NB4 (cell line): Measurements from ENCODE around the gene ENPP3.

Source experiments
- CTCF ChIP-seq: IDR thresholded peaks from one replicate; pipeline ENCODE4 v1.5.1; 2012; ENCODE audit warnings: low read depth, low read length
- MAX ChIP-seq: IDR thresholded peaks from 2 replicates; pipeline ENCODE4 v1.6.1; 2011; ENCODE audit warnings: low read depth, low read length
- MYC ChIP-seq: IDR thresholded peaks from 2 replicates; pipeline ENCODE4 v1.6.1; 2011; ENCODE audit warnings: low read depth, low read length
- POLR2A ChIP-seq: IDR thresholded peaks from 2 replicates; pipeline ENCODE4 v1.6.1; 2011; ENCODE audit warnings: mild to moderate bottlenecking; ENCODE audit not compliant: insufficient read length; ENCODE audit errors: extremely low read depth

- TF ChIP-seq CTCF: no peak
- no peak for TF ChIP-seq MAX
- no peak for TF ChIP-seq POLR2A
- TF ChIP-seq MYC: no peak
These were observed 3.0 kb downstream of the ENPP3 start for GRCh38 chr6:131640100-131640499.
